HG03457 (cell line): ENCODE data around the gene GNG5.
"Not testable (repeated sequence)": the region's sequence is repeated elsewhere in the genome, so short reads cannot be mapped to it uniquely, and the experiment has no call there.

Experiments
- ATAC-seq: cut with Tn5 transposase; IDR thresholded peaks from one replicate; pipeline ENCODE4 v1.9.1; 2021; ENCODE audit warnings: moderate number of reproducible peaks; ENCODE audit not compliant: unreplicated experiment

The GNG5 gene

DNA sequence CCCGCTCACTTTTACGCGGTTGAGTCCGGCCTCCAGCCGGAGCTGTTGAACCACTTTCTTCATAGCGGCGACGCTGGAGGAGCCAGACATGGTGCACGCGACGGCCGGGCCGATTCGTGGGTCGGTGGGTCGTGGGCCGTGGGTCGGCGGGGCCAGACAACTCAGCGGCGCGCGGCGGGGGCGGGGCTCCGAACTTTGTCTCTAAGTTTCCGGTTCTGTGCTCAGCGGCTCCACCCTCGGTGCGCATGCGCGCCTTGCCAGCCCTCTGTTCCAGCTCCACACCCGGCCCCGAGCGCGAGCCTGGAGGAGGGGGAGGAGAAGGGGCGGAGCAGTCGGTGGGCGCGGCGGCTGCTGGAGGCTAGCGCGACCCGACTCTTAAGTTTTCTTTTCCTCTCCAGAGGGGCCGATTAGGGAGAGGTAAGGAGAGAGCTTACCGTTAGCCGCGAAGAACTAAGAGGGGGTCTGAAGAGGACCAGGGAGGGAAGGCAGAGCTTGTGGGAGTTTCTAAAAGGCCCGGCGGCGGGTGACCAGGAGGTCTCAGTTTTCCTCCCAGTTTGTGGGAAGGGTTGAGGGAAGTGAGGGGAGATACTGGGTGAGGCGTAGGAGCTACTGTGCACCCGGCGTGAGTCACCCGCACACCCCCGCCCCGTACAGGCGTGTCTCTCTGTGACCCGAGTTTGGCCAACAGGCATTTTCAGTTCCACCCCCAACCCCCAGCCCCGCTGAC lies at the start of gene GNG5, which contains the start of gene SPATA1:
Gene GNG5 (minus strand): TSS at position 580 of the 727 bp plus-strand sequence. CDS start 490 bp downstream, at position 90.
Gene SPATA1 (plus strand): TSS at position 385 of the 727 bp plus-strand sequence. CDS start 9,974 bp downstream, outside the sequence.
- ATAC-seq = peak; percentile 82

DNA sequence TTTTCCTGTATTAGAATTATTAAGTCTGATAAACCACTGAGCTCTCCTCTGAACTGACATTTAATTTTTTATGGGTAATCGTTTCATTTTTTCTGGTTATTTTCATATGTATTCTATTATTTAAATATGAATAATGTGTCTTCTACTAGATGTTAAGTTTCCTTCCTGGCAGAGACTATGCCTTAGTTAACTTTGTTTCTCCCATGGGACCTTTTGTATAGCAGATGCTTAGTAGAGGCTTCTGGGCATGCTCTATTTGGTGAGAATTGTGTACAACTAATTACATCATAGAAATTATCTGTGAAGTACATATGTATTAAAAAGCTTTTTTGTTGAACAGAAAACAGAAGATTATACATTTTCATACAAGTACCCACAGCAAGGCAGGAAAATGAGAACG lies 44.4 kb upstream of the GNG5 start:
- ATAC-seq = no peak

DNA sequence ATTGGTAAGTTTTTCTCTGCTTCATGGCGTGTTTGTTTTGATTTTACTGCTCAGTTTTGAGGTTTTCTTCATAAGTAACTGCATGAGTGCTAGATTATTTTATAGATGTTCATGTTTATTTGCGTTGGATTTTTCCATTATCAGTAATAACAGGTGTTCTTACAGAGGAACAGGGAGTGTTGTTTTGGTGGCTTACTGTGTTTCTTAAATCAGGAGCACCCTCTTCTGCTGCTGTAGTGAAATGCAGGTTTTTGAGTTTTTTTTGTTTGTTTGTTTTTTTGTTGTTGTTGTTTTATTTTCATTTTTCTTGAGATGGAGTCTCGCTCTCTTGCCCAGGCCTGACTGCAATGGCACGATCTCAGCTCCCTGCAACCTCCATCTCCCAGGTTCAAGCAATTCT lies 35.3 kb upstream of the GNG5 start:
- ATAC-seq = no peak

DNA sequence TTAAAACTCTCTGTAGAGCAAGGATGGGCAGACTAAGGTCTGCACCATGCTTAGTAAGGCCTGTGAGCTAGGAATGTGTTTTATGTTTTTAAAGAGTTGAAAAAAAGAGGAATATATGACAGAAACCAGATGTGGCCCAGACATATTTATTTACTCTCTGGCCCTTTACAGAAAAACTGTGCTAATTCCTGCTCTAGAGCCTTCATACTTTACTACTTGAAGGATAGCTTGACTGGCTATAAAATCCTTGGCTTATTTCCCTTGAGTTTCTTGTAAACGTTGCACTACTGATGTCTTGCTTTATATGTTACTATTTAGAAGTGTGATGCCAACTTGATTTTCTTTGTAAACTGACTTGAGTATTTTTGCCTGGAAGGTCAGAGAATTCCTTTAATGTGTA lies 34.4 kb upstream of the GNG5 start:
- no peak for ATAC-seq

DNA sequence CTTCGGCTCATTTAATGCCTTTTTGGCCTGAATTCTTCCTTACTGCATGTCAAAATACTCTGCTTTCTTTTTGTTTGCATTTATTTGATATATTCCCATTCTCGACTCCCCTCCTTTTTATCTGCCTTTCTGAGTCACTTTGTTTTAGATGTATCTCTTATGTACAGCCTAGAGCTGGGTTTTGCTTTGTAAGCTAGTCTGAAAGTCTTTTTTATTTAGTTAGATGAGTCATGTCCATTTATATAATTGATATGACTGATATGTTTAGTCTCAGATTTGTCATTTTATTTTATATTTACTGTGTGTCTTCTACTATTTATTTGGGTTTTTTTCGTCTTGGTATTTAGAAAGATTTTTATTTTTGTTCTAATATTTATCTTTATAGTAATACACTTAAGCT lies 33.6 kb upstream of the GNG5 start:
- no peak for ATAC-seq

DNA sequence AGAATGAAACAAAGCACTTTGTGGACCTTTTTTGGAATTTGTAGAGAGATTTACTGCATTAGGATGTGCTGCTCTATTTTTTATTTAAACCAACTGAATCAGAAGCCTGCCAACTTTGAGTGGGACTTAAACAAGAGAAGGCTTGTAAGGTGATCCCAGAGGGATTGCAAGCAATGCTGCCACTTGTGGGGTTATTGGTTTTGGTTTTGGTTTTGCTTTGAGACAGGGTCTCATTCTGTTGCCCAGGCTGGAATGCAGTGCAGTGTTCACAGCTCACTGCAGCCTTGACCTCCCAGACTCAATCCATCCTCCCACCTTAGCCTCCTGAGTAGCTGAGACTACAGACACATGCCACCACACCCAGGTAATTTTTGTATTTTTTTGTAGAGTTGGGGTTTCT lies 32.2 kb upstream of the GNG5 start:
- ATAC-seq = no peak

DNA sequence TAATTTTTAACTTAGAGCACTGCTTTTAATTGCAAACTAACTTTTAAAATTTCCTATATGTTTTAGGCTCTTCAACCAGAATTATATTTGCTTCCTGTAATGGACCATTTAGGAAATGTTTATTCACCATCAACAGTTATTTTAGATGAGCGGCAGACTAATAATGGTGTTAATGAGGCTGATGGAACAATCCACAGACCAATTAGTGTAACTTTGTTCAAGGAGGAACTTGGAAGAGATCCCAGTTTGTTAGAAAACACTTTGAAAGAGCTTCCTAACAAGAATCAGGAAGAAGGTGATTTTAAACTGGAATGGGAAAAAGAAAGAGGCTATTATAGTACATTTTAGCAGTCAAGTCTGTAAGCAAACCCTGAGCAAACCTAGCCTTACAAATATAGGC lies 19.4 kb upstream of the GNG5 start:
- ATAC-seq = no peak

DNA sequence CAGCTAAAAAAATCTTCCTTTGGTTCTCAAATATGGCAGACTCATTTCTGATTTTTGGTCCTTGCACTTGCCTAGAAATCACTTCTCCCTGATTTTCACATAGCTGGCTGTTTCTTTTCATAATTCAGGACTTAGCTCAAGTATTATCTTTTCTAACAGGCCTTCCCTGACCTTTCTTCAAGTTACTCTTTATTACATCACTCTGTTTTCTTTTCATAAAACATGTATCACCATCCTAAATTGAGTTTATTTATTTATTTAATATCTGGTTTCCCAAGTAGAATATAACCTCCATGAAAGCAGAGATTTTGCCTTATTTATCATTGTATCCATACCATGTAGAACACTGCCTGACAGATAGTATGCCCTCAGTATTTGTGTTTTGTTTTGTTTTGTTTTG lies 18.2 kb upstream of the GNG5 start:
- ATAC-seq = no peak

DNA sequence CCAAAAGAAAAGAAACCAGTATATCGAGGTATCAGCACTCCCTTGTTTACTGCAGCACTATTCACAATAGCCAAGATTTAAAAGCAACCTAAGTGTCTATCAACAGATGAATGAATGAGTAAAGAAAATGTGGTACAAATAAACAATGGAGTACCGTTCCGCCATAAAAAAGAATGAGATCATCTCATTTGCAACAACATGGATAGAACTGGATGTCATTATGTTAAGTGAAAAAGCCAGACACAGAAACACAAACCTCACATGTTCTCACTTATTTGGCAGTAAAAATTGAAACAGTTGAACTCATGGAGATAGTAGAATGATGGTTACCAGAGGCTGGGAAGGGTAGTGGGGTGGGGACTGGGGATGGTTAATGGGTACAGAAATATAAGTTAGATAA lies 4.3 kb upstream of the GNG5 start:
- ATAC-seq = no peak

DNA sequence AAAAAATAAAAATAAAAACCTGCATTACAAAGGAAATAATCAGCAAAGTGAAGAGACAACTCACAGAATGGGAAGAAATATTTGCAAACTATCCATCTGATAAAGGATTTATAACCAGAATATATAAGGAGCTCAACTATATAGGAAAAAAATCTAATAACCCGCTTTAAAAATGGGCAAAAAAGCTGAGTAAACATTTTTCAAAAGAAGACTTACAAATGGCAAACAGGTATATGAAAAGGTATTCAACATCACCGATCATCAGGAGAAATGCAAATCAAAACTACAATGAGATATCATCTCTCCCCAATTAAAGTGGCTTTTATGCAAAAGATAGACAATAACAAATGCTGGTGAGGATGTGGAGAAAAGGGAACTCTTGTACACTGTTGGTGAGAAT lies 3.8 kb upstream of the GNG5 start:
- no peak for ATAC-seq

DNA sequence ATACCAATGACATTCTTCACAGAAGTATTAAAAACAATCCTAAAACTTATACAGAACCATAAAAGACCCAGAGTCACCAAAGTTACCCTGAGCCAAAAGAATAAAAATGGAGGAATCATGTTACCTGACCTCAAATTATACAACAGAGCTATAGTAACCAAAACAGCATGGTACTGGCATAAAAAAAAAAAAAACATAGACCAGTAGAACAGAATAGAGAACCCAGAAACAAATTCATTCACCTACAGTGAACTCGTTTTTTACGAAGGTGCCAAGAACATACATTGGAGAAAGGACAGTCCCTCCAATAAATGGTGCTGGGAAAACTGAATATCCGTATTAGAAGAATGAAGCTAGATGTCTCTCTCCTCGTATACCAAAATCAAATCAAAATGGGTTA lies 2.6 kb upstream of the GNG5 start:
- ATAC-seq = no peak

DNA sequence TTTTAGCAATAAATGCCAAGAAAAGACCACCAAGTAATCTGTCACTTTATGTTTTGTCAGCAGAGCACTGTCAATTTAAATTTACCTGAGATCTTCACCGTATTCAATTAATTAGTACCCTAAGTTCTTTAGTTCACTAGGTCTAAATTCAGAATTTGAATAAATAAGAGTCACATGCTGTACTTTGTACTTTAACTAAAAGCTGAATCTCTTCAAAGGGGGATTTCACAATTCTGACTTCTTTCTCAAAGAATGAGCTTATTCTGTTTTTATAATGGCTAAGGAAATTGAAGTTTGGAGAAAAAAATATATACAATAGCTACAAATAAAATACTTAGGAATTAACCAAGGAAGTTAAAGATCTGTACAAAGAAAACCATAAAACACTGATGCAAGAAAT lies 2.1 kb upstream of the GNG5 start:
- no peak for ATAC-seq

DNA sequence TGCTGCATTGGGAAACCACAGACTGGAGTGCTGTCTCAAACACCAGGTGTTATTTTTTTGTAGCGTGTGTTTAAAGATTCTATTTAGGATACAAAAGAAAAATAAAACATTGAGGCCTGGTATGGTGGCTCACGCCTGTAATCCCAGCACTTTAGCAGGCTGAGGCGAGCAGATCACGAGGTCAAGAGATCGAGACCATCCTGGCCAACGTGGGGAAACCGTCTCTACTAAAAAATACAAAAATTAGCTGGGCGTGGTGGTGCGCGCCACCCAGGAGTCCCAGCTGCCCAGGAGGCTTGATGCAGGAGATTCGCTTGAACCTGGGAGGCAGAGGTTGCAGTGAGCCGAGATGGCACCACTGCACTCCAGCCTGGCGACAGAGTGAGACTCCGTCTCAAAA lies 1.5 kb upstream of the GNG5 start:
- ATAC-seq = not testable (repeated sequence)

DNA sequence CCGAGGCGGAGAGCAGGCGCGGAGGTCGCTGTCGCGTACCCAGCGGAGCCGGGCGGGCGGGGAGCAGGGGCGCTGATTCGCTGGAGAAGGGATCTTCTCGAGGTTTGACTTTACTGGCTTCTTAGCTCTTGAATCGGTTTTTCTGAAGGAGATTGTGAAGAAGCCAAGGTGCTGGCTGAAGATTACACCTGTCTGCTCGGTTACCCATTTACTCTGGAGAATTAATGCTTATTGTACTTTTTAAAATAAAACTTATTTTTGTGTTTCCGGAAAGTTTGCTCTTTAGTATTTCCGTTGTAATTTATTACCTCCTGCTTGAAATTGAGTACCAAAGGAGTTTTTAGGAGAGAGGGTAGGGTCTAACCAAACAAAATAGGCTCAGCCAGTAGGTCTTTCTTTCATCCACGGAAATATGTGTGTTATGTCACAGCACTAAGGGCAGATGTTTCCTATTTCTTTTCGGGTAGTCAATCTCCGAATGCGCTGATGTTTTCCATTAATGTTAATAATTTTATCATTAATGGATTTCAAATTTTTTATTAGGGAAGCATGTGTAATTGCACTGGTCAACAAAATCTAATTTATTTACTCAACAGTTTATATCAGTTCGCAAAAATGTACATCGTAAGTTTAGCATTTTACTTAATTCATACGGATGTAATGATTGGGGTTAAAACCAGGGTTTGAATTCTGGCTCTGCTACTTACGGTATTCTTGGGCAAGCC lies 510 bp upstream of the GNG5 start:
- no peak for ATAC-seq

DNA sequence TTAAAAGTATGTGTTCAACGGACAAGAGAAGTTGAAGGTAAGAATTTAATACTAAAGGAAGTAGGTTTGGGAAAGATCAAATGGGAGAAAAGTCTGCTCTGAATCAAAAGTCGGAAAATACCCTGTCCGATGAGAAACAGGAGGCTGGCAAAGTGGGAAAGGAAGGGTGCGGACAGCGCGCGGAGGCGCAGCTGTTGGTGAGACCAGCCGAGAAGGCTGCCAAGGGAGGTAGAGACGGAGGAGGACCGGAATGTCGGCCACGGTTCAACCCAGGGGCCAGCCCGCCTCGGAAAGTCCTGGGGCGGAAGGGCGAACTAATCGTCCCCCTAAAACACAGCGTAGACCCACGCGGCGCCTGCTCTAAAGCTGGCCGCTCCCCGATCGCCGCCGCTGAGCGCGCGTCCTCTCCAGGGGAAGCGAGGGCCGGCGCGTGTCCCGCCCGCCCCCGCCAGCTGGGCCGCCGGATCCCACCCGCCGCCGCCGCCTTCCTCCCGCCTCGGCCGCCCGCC lies 834 bp downstream of the GNG5 start:
- ATAC-seq = peak; percentile 17

DNA sequence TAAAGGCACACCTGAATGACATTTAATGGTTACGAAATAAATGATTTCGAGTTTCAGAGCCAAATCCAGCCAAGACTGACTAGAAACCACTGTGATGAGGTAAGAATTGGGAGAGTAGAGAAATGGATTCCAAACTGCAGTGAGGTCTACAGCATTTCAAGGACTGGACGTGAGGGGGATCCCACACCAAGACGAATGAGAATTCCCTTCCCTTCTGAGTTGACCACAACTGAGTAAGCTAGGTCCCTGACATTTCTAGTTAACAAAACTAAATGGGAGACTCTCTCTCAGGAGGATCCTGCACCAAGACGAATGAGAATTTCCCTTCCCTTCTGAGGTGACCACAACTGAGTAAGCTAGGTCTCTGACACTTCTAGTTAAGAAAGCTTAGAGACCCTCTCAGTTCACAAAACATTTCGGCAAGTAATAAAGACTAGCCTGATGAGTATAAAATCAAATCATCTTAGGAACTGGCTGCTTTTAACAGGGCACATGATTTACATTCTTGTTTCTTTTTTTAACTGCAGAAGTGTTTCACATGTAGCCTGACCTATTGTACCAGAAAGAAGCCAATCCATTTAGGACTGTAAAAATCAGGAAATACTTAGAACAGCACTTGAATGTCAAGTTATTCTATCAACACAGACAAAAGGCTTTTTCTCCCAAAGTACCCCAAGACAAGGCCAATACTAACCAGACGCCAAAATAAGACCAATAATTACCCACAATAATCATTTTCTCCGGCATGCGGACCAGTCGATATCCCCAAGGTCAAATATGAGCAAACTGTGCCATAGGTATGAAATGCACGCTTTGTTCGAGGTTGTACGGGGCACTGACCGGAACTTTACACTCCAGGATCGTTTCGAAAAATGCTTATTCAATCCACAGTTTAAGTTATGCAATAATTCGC lies 1.5 kb downstream of the GNG5 start:
- ATAC-seq = no peak

DNA sequence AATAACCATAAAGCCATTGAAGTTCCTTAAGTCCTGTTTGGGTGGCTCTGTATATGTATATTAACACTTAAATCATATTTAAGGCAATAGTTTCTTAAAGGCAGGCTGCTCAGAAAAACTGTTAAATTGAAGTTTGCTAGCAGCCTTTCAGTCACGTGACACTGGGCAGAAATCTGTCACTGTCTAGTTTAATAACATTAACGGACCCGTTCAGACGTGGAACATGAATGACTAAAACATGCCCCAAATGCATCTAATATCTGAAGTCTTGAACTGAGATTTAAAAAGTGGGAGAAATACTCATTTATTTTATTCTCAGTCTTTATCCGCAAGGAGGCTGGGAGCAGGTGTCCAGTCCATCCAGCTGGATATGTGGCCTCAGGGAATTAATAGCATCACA lies 3.5 kb downstream of the GNG5 start:
- no peak for ATAC-seq

DNA sequence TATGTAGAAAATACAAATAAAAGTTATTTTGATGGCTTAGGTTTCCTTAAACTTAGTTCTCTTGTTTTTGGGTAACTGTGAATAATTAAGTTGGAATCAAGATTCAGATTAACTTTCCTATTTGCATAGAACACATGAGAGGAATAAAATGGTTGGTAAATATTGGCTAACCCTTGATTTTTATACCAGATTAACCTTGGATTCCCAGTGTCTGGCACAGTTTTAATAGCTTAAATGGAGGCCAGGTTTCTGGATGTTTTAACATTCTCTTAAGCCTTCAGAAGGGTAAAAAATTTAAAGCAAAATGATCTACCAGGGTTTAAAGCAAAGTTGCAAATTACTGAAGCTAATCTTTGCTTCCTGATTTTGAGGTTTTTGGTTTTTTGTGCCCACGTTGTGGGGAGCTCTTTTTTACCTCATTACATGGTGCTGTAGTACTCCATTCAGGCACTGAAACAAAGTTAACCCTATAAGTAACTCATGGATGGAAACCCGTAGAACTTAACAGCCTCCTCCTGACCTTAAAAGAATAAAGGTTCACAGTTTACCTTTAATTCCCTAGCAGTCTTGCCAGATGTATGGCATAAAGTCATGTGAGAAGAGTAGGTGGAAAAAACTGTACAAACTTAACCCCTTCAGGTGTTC lies 8.6 kb downstream of the GNG5 start:
- ATAC-seq = no peak

DNA sequence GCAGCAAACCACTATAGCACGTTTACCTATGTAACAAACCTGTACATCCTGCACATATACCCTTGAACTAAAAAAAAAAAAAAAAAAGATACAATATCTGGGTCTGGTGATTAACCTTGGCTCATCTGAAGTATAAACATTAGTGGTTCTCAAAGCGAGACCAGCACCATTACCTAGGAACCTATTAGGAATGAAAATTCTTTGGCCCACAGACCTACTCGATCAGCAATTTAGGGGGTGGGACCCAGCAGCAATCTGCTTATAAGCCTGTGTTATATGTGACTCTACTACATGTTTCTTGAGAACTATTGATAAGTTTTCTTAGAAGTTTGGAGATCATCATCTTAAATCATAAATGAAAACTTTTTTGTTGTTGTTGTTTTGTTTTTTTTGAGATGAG lies 9.9 kb downstream of the GNG5 start:
- no peak for ATAC-seq

DNA sequence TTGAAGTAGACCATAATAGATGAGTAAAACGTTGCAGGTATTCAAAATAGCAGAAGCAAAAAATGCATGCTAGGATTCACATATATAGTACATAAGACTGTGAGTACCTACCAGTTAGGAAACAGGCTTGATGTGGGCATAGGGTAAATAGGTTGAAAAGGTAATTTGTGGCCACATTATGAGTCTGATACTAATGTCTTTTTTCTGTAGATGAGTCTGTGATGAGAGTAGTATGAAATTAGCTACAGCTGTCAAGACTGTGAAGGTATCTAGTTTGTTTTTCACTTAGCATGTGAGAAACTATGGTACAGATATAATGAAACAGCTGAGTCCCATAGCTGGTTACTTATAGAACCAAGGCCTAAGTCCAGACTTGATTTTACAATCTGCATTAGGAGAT lies 12.6 kb downstream of the GNG5 start:
- ATAC-seq = no peak

DNA sequence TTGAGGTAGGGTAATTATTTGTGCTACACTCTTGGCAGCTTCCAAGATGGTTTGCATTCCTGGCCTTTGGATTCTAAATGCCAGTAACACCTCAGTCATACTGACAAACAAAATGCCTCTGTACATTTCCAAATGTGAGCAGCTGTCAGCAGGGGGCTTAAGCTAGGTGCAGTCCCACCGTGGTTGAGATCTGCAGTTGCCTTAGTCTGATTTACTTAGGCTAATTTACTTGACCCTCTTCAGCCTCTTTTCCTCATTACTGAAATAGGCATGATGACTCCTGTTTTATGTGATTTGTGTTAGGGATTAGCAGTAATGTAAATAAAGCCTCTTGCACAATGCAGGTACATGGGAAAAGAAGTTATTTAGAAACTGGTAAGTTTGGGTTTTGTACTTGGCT lies 13.7 kb downstream of the GNG5 start:
- ATAC-seq = no peak
